ENCODE data around the gene C1QTNF12. TPM values are rescaled to one million over a fixed set of nuclear protein-coding genes. Genes with fewer than 3 reads are reported as not detected.

Gene C1QTNF12, protein sequence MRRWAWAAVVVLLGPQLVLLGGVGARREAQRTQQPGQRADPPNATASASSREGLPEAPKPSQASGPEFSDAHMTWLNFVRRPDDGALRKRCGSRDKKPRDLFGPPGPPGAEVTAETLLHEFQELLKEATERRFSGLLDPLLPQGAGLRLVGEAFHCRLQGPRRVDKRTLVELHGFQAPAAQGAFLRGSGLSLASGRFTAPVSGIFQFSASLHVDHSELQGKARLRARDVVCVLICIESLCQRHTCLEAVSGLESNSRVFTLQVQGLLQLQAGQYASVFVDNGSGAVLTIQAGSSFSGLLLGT
- 7.7 TPM for polyA plus RNA-seq (2013, experiment 1 of 2)
- 5.0 TPM for polyA plus RNA-seq (2013, experiment 2 of 2)

DNA sequence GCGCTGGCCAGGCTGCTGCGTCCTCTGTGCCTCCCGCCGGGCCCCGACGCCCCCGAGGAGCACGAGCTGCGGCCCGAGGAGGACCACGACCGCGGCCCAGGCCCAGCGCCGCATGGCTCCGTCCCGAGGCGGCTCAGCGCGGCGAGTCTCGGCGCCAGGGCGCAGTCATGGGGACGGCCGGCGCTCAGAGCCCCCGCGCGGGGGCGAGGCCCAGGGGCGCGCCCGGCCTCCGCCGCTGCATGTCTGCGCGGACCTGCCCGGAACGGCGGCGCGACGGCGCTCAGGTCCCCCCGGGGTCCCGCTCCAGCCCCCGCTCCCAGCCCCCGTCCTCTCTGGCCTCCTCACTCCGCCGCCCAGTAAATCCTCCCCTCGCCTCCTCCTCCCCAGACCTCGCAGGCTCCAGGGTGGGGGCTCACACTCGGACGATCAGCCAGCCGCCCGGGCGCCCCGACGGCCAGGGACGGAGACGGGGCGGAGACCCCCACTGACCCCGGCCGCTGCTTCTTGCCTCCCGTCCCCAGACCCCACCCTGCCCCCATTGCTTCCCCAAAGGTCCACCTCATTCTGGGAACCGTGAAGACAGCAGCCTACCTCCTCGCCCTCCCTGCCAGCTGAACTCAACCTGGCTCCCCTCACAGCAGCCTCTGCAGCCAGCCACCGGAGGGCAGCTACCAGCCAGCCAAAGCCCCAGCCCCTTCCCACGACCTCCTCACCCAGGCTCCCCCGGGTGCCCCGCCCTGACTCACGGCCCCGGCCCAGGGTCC, at the start of gene C1QTNF12:
C1QTNF12 (minus strand) TSS at position 146 of the 764 bp plus-strand sequence; CDS start at position 114, 32 bp downstream.
- 12 to 18% methylated on average over 51 to 62 of the region's 74 CpGs for WGBS, 2 experiments (ENCODE audit: insufficient coverage in 2 of 2)
- Histone ChIP-seq H3K36me3 (ENCODE audit: control insufficient read depth, insufficient read depth, low read length) (peaks cover 8% of the 10 kb centered on the region), H3K4me3 (ENCODE audit: extremely low read depth, insufficient read depth, low read length, poor library complexity, severe bottlenecking) (no peak within 1 kb of the TSS), H3K27ac (ENCODE audit: low read depth, low read length, severe bottlenecking) (no peak within 1 kb of the TSS), H3K9me3 (ENCODE audit: control insufficient read depth, low read length) (no peaks in the 10 kb centered on the region), H3K4me1 (ENCODE audit: control insufficient read depth, insufficient read depth, low read length, poor library complexity, severe bottlenecking) (peaks cover 8% of the 10 kb centered on the region)

GRCh38 chr1:1295154-1295923, 48.8 kb upstream of the C1QTNF12 start:
- H3K27ac ChIP-seq (ENCODE audit: low read depth, low read length, severe bottlenecking): no peak overlapping the region
- WGBS, 2 experiments (ENCODE audit: insufficient coverage in 2 of 2): 92 to 93% methylated on average over 32 to 35 of the region's 35 CpGs

GRCh38 chr1:1294250-1294890, 47.8 kb upstream of the C1QTNF12 start:
- H3K4me3 ChIP-seq (ENCODE audit: extremely low read depth, insufficient read depth, low read length, poor library complexity, severe bottlenecking): no peak overlapping the region

More at GRCh38 chr1:1295154-1295923, 48.8 kb upstream of the C1QTNF12 start:
- Histone ChIP-seq H3K4me1 (ENCODE audit: control insufficient read depth, insufficient read depth, low read length, poor library complexity, severe bottlenecking) (no peaks in the 10 kb centered on the region), H3K9me3 (ENCODE audit: control insufficient read depth, low read length) (no peaks in the 10 kb centered on the region), H3K4me3 (ENCODE audit: extremely low read depth, insufficient read depth, low read length, poor library complexity, severe bottlenecking) (no peak overlapping the region), H3K36me3 (ENCODE audit: control insufficient read depth, insufficient read depth, low read length) (peaks cover 16% of the 10 kb centered on the region)

GRCh38 chr1:1293263-1294249, 47.0 kb upstream of the C1QTNF12 start:
- Histone ChIP-seq H3K4me3 (ENCODE audit: extremely low read depth, insufficient read depth, low read length, poor library complexity, severe bottlenecking) (no peak overlapping the region), H3K27ac (ENCODE audit: low read depth, low read length, severe bottlenecking) (no peak overlapping the region), H3K4me1 (ENCODE audit: control insufficient read depth, insufficient read depth, low read length, poor library complexity, severe bottlenecking) (no peaks in the 10 kb centered on the region), H3K36me3 (ENCODE audit: control insufficient read depth, insufficient read depth, low read length) (peaks cover 13% of the 10 kb centered on the region), H3K9me3 (ENCODE audit: control insufficient read depth, low read length) (no peaks in the 10 kb centered on the region)
- WGBS, 2 experiments (ENCODE audit: insufficient coverage in 2 of 2): 95 to 97% methylated on average over 70 to 81 of the region's 94 CpGs

More at GRCh38 chr1:1294250-1294890, 47.8 kb upstream of the C1QTNF12 start:
- Histone ChIP-seq H3K36me3 (ENCODE audit: control insufficient read depth, insufficient read depth, low read length) (peaks cover 13% of the 10 kb centered on the region), H3K9me3 (ENCODE audit: control insufficient read depth, low read length) (no peaks in the 10 kb centered on the region), H3K4me1 (ENCODE audit: control insufficient read depth, insufficient read depth, low read length, poor library complexity, severe bottlenecking) (no peaks in the 10 kb centered on the region), H3K27ac (ENCODE audit: low read depth, low read length, severe bottlenecking) (no peak overlapping the region)
- 95 to 99% methylated on average over 53 to 54 of the region's 58 CpGs for WGBS, 2 experiments (ENCODE audit: insufficient coverage in 2 of 2)

- no peaks in the 10 kb centered on the region for H3K9me3 ChIP-seq (ENCODE audit: control insufficient read depth, low read length)
- 95 to 96% methylated on average over 17 to 18 of the region's 18 CpGs for WGBS, 2 experiments (ENCODE audit: insufficient coverage in 2 of 2)
- no peak overlapping the region for H3K4me3 ChIP-seq (ENCODE audit: extremely low read depth, insufficient read depth, low read length, poor library complexity, severe bottlenecking)
- H3K36me3 ChIP-seq (ENCODE audit: control insufficient read depth, insufficient read depth, low read length): peaks cover 10% of the 10 kb centered on the region
- H3K27ac ChIP-seq (ENCODE audit: low read depth, low read length, severe bottlenecking): no peak overlapping the region
- no peaks in the 10 kb centered on the region for H3K4me1 ChIP-seq (ENCODE audit: control insufficient read depth, insufficient read depth, low read length, poor library complexity, severe bottlenecking)
Observed at GRCh38 chr1:1292851-1293250, 46.3 kb upstream of the C1QTNF12 start.

DNA sequence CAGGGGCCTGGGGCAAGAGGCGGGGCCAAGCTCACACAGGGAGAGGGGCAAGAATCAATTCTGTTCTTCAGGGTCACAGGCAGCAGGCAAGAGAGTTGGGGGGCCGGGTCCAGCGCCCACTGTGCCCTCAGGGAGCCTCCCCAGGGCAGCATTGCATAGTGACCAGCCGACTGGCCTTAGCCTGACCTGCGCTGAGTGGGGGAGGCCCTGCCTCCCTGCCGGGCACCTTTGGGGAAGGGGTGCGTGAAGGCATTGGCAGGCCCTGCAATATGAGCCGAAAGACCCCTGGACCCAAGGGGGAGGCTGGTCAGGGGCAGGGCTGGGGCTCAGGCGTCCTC, 45.9 kb upstream of the C1QTNF12 start:
- 92 to 95% methylated on average over 9 of the region's 9 CpGs for WGBS, 2 experiments (ENCODE audit: insufficient coverage in 2 of 2)
- H3K36me3 ChIP-seq (ENCODE audit: control insufficient read depth, insufficient read depth, low read length): peaks cover 6% of the 10 kb centered on the region
- no peak overlapping the region for H3K27ac ChIP-seq (ENCODE audit: low read depth, low read length, severe bottlenecking)
- no peaks in the 10 kb centered on the region for H3K4me1 ChIP-seq (ENCODE audit: control insufficient read depth, insufficient read depth, low read length, poor library complexity, severe bottlenecking)
- no peaks in the 10 kb centered on the region for H3K9me3 ChIP-seq (ENCODE audit: control insufficient read depth, low read length)
- no peak overlapping the region for H3K4me3 ChIP-seq (ENCODE audit: extremely low read depth, insufficient read depth, low read length, poor library complexity, severe bottlenecking)

GRCh38 chr1:1291548-1292441, 45.3 kb upstream of the C1QTNF12 start:
- Histone ChIP-seq H3K4me1 (ENCODE audit: control insufficient read depth, insufficient read depth, low read length, poor library complexity, severe bottlenecking) (no peaks in the 10 kb centered on the region), H3K36me3 (ENCODE audit: control insufficient read depth, insufficient read depth, low read length) (peaks cover 6% of the 10 kb centered on the region), H3K27ac (ENCODE audit: low read depth, low read length, severe bottlenecking) (no peak overlapping the region), H3K9me3 (ENCODE audit: control insufficient read depth, low read length) (no peaks in the 10 kb centered on the region), H3K4me3 (ENCODE audit: extremely low read depth, insufficient read depth, low read length, poor library complexity, severe bottlenecking) (no peak overlapping the region)
- 63 to 65% methylated on average over 40 to 41 of the region's 45 CpGs for WGBS, 2 experiments (ENCODE audit: insufficient coverage in 2 of 2)

DNA sequence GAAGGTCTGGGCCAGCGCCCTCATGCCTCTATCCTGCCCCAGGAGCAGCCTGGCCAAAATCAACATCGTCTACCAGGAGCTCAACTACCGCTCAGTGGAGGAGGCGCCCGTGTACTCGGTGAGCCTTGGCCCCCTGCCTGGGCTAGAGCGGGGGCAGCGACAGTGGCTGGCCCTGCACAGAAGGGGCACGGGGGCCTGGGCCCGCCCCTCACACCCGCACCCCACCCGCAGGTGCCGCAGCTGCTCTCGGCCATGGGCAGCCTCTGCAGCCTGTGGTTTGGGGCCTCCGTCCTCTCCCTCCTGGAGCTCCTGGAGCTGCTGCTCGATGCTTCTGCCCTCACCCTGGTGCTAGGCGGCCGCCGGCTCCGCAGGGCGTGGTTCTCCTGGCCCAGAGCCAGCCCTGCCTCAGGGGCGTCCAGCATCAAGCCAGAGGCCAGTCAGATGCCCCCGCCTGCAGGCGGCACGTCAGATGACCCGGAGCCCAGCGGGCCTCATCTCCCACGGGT, 44.6 kb upstream of the C1QTNF12 start:
- H3K36me3 ChIP-seq (ENCODE audit: control insufficient read depth, insufficient read depth, low read length): peaks cover 4% of the 10 kb centered on the region
- H3K27ac ChIP-seq (ENCODE audit: low read depth, low read length, severe bottlenecking): no peak overlapping the region
- 88 to 90% methylated on average over 19 to 26 of the region's 28 CpGs for WGBS, 2 experiments (ENCODE audit: insufficient coverage in 2 of 2)
- no peak overlapping the region for H3K4me3 ChIP-seq (ENCODE audit: extremely low read depth, insufficient read depth, low read length, poor library complexity, severe bottlenecking)
- no peaks in the 10 kb centered on the region for H3K9me3 ChIP-seq (ENCODE audit: control insufficient read depth, low read length)
- no peaks in the 10 kb centered on the region for H3K4me1 ChIP-seq (ENCODE audit: control insufficient read depth, insufficient read depth, low read length, poor library complexity, severe bottlenecking)

DNA sequence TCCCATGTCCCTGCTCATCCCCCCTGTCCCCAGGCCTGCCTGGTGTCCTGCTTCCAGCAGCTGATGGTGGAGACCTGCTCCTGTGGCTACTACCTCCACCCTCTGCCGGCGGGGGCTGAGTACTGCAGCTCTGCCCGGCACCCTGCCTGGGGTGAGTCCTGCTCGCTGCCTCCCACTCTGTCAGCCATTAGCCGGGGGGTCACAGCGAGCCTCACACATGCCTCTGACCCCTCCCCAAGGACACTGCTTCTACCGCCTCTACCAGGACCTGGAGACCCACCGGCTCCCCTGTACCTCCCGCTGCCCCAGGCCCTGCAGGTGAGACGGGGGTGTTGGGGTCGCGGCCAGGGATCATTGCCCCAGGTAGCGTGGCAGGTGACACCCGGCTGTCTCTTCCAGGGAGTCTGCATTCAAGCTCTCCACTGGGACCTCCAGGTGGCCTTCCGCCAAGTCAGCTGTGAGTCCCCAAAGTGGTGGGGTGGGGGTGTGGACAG, 43.8 kb upstream of the C1QTNF12 start:
- Histone ChIP-seq H3K4me1 (ENCODE audit: control insufficient read depth, insufficient read depth, low read length, poor library complexity, severe bottlenecking) (no peaks in the 10 kb centered on the region), H3K36me3 (ENCODE audit: control insufficient read depth, insufficient read depth, low read length) (peaks cover under 1% of the 10 kb centered on the region), H3K27ac (ENCODE audit: low read depth, low read length, severe bottlenecking) (no peak overlapping the region), H3K4me3 (ENCODE audit: extremely low read depth, insufficient read depth, low read length, poor library complexity, severe bottlenecking) (no peak overlapping the region), H3K9me3 (ENCODE audit: control insufficient read depth, low read length) (no peaks in the 10 kb centered on the region)
- whole genome bisulfite sequencing, 2 experiments (ENCODE audit: insufficient coverage in 2 of 2): 60 to 66% methylated on average over 14 of the region's 15 CpGs

All from mesodermal cell (in vitro differentiated cells).